Measurements from ENCODE around the gene UPK1A.
"Not testable (repeated sequence)": the region's sequence is repeated elsewhere in the genome, so short reads cannot be mapped to it uniquely, and the experiment has no call there.

Gene UPK1A

DNA sequence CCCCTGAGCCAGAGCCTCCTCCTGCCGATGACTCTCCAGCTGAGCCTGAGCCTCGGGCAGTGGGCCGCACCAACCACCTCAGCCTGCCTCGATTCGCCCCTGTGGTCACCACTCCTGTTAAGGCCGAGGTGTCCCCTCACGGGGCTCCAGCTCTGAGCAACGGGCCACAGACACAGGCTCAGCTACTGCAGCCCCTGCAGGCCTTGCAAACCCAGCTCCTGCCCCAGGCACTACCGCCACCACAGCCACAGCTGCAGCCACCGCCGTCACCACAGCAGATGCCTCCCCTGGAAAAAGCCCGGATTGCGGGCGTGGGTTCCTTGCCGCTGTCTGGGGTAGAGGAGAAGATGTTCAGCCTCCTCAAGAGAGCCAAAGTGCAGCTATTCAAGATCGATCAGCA, 55.1 kb downstream of the UPK1A start:
- Histone ChIP-seq H3K36me3 (ENCODE audit: control insufficient read depth, insufficient read depth, low read length) (no peaks in the 10 kb centered on the region), H3K4me1 (no peaks in the 10 kb centered on the region), H3K79me2 (peaks cover 40% of the 10 kb centered on the region), H3K4me3 (ENCODE audit: low read depth, low read length) (no peak overlapping the region), H2AFZ (no peak overlapping the region), H3K4me2 (ENCODE audit: low read length) (no peak overlapping the region), H3K27me3 (ENCODE audit: control insufficient read depth, insufficient read depth, low read length) (no peaks in the 10 kb centered on the region), H3K9ac (no peak overlapping the region), H3K9me3 (ENCODE audit: control insufficient read depth, low read length) (no peaks in the 10 kb centered on the region), H3K27ac (no peak overlapping the region)
- TF ChIP-seq, protein P1, sequence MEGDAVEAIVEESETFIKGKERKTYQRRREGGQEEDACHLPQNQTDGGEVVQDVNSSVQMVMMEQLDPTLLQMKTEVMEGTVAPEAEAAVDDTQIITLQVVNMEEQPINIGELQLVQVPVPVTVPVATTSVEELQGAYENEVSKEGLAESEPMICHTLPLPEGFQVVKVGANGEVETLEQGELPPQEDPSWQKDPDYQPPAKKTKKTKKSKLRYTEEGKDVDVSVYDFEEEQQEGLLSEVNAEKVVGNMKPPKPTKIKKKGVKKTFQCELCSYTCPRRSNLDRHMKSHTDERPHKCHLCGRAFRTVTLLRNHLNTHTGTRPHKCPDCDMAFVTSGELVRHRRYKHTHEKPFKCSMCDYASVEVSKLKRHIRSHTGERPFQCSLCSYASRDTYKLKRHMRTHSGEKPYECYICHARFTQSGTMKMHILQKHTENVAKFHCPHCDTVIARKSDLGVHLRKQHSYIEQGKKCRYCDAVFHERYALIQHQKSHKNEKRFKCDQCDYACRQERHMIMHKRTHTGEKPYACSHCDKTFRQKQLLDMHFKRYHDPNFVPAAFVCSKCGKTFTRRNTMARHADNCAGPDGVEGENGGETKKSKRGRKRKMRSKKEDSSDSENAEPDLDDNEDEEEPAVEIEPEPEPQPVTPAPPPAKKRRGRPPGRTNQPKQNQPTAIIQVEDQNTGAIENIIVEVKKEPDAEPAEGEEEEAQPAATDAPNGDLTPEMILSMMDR (IDR thresholded peaks at IDR 0.05): no peak

DNA sequence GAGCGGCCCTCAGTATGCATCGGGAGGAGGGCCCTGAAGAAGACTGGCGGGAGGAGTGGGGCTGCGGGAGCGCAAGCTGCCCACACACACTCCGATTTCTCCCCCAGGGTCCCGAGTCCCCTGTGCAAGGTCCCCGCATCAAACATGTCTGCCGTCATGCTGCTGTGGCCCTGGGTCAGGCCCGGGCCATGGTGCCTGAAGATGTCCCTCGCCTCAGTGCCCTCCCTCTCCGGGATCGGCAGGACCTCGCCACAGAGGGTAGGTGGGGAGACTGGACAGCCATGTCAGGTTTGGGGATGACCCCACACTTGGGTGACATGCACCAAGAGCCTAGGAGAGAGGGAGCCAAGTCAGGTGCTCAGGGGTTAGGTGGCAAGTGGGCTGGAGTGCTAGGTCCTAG, 56.1 kb downstream of the UPK1A start:
- Histone ChIP-seq H3K9ac (no peak overlapping the region), H3K36me3 (ENCODE audit: control insufficient read depth, insufficient read depth, low read length) (no peaks in the 10 kb centered on the region), H3K27me3 (ENCODE audit: control insufficient read depth, insufficient read depth, low read length) (no peaks in the 10 kb centered on the region), H3K79me2 (peaks cover 40% of the 10 kb centered on the region), H3K4me3 (ENCODE audit: low read depth, low read length) (no peak overlapping the region), H3K4me2 (ENCODE audit: low read length) (no peak overlapping the region), H3K4me1 (no peaks in the 10 kb centered on the region), H3K9me3 (ENCODE audit: control insufficient read depth, low read length) (no peaks in the 10 kb centered on the region), H2AFZ (no peak overlapping the region), H3K27ac (no peak overlapping the region)
- TF ChIP-seq, protein P1 (IDR thresholded peaks at IDR 0.05): no peak

DNA sequence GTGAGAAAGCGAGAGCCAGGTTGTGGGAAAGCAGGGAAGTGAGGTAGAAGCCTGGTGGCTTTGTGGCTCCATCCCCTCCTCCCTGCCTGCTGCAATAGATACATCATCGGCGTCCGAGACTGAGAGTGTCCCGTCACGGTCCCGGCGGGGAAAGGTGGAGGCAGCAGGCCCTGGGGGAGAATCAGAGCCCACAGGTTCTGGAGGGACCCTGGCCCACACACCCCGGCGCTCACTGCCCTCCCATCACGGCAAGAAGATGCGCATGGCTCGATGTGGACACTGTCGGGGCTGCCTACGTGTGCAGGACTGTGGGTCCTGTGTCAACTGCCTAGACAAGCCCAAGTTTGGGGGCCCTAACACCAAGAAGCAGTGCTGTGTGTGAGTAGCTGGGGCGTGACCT, 56.6 kb downstream of the UPK1A start:
- H3K4me3 ChIP-seq (ENCODE audit: low read depth, low read length): no peak overlapping the region
- H3K9me3 ChIP-seq (ENCODE audit: control insufficient read depth, low read length): no peaks in the 10 kb centered on the region
- no peaks in the 10 kb centered on the region for H3K36me3 ChIP-seq (ENCODE audit: control insufficient read depth, insufficient read depth, low read length)
- no peaks in the 10 kb centered on the region for H3K27me3 ChIP-seq (ENCODE audit: control insufficient read depth, insufficient read depth, low read length)
- TF ChIP-seq, protein P1 (IDR thresholded peaks at IDR 0.05): no peak
- no peak overlapping the region for H3K9ac ChIP-seq
- H3K4me1 ChIP-seq: no peaks in the 10 kb centered on the region
- no peak overlapping the region for H3K27ac ChIP-seq
- H3K79me2 ChIP-seq: peaks cover 40% of the 10 kb centered on the region
- H2AFZ ChIP-seq: no peak overlapping the region
- H3K4me2 ChIP-seq (ENCODE audit: low read length): no peak overlapping the region

DNA sequence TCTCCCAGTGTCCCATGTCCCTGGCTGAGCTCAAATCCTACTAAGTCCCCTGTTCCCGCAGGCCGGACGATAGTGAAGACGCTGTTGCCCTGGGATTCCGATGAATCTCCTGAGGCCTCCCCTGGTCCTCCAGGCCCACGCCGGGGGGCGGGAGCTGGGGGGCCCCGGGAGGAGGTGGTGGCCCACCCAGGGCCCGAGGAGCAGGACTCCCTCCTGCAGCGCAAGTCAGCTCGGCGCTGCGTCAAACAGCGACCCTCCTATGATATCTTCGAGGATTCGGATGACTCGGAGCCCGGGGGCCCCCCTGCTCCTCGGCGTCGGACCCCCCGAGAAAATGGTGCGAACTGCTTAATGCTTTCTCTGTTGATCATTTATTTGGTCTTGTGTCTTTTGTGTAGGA, 57.4 kb downstream of the UPK1A start:
- H3K4me1 ChIP-seq: no peaks in the 10 kb centered on the region
- no peak overlapping the region for H3K4me3 ChIP-seq (ENCODE audit: low read depth, low read length)
- H3K79me2 ChIP-seq: peaks cover 40% of the 10 kb centered on the region
- H2AFZ ChIP-seq: no peak overlapping the region
- no peak overlapping the region for H3K9ac ChIP-seq
- H3K4me2 ChIP-seq (ENCODE audit: low read length): no peak overlapping the region
- no peaks in the 10 kb centered on the region for H3K9me3 ChIP-seq (ENCODE audit: control insufficient read depth, low read length)
- H3K27ac ChIP-seq: no peak overlapping the region
- H3K36me3 ChIP-seq (ENCODE audit: control insufficient read depth, insufficient read depth, low read length): no peaks in the 10 kb centered on the region
- no peaks in the 10 kb centered on the region for H3K27me3 ChIP-seq (ENCODE audit: control insufficient read depth, insufficient read depth, low read length)
- TF ChIP-seq, protein P1 (IDR thresholded peaks at IDR 0.05): no peak

DNA sequence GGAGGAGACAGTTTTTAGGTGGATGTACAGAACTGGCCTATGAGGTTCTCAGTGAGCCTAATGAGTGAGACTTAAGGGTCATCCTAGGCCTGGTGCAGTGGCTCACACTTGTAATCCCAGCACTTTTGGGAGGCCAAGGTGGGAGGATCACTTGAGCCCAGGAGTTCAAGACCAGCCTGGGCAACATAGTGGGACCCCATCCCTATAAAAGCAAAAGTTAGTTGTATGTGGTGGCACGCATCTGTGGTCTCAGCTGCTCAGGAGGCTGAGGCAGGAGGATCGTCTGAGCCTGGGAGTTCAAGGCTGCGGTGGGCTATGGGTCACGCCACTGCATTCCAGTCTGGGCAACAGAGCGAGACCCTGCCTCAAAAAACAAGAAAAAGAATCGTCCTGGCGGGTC, 57.8 kb downstream of the UPK1A start:
- not testable (repeated sequence) for H3K4me3 ChIP-seq (ENCODE audit: low read depth, low read length); H3K9me3 ChIP-seq (ENCODE audit: control insufficient read depth, low read length); H3K27me3 ChIP-seq (ENCODE audit: control insufficient read depth, insufficient read depth, low read length); H3K36me3 ChIP-seq (ENCODE audit: control insufficient read depth, insufficient read depth, low read length); H3K9ac ChIP-seq; H2AFZ ChIP-seq; H3K27ac ChIP-seq; H3K4me1 ChIP-seq; H3K4me2 ChIP-seq (ENCODE audit: low read length)
- H3K79me2 ChIP-seq: peaks cover 38% of the 10 kb centered on the region

Data from parathyroid adenoma (tissue), 2 donors.